CD14-positive monocyte (primary cell): Measurements from ENCODE around the gene PARK7. TPM values are rescaled to one million over a fixed set of nuclear protein-coding genes. Genes with fewer than 3 reads are reported as not detected.
"Not testable (repeated sequence)": the region's sequence is repeated elsewhere in the genome, so short reads cannot be mapped to it uniquely, and the experiment has no call there.

Experiments
- DNase-seq, 3 donors: peaks; one replicate each; pipeline ENCODE4 v3.0.0-alpha.2; 2011 to 2022
- H2AFZ ChIP-seq: 2 replicates; pipeline ENCODE4 v1.6.0; 2012; ENCODE audit warnings: mild to moderate bottlenecking, low read depth, low read length, inconsistent platforms; ENCODE audit not compliant: insufficient read depth, poor library complexity, severe bottlenecking
- H3K27ac ChIP-seq, 2 donors: 1 replicate in 1 of 2; 2 replicates in 1 of 2; pipeline ENCODE4 v1.5.1; 2012 to 2013; ENCODE audit warnings: low read length in 2 of 2, control low read depth in 1 of 2, inconsistent platforms in 1 of 2, low read depth in 1 of 2, mild to moderate bottlenecking in 1 of 2
- H3K27me3 ChIP-seq, 2 donors: one replicate each; pipeline versions ENCODE4 v1.6.0 to v1.6.1; 2011 to 2013; ENCODE audit warnings: low read length in 2 of 2; ENCODE audit not compliant: control insufficient read depth in 2 of 2, insufficient read depth in 2 of 2
- H3K36me3 ChIP-seq, 2 donors: replicated peaks in 1 of 2; 1 replicate in 1 of 2; 2 replicates in 1 of 2; pipeline versions ENCODE4 v1.5.1 to v1.6.1; 2012 to 2013; ENCODE audit warnings: low read length in 2 of 2, control low read depth in 1 of 2, inconsistent platforms in 1 of 2, mild to moderate bottlenecking in 1 of 2; ENCODE audit not compliant: insufficient read depth in 2 of 2, control insufficient read depth in 1 of 2
- H3K4me1 ChIP-seq, 2 donors: 1 replicate in 1 of 2; 2 replicates in 1 of 2; pipeline versions ENCODE4 v1.5.1 to v1.6.1; 2012 to 2013; ENCODE audit warnings: low read length in 2 of 2, control low read depth in 1 of 2, inconsistent platforms in 1 of 2, mild to moderate bottlenecking in 1 of 2, moderate library complexity in 1 of 2; ENCODE audit not compliant: insufficient read depth in 2 of 2, control insufficient read depth in 1 of 2
- H3K4me2 ChIP-seq: replicated peaks from 2 replicates; pipeline ENCODE3; 2012; ENCODE audit warnings: low read length, moderate library complexity, mild to moderate bottlenecking; ENCODE audit not compliant: poor library complexity, severe bottlenecking; ENCODE audit errors: extremely low read depth
- H3K4me3 ChIP-seq, 3 experiments: fragments of 200-600 bp in 1 of 3; sonication (generic) in 1 of 3; replicated peaks in 1 of 3; 1 replicate in 2 of 3; 2 replicates in 1 of 3; pipeline ENCODE4 v1.5.1; 2011 to 2013; ENCODE audit warnings: low read length in 3 of 3, mild to moderate bottlenecking in 3 of 3, control low read depth in 2 of 3, low read depth in 2 of 3, inconsistent platforms in 1 of 3, moderate library complexity in 1 of 3
- H3K79me2 ChIP-seq: 2 replicates; pipeline ENCODE4 v1.6.0; 2012; ENCODE audit warnings: mild to moderate bottlenecking, control low read depth, inconsistent platforms, low read length, moderate library complexity; ENCODE audit not compliant: insufficient read depth
- H3K9ac ChIP-seq: 2 replicates; pipeline ENCODE4 v1.6.0; 2017; ENCODE audit warnings: low read length, mild to moderate bottlenecking; ENCODE audit not compliant: insufficient read depth, poor library complexity, severe bottlenecking
- H3K9me3 ChIP-seq, 2 donors: replicated peaks in 1 of 2; 1 replicate in 1 of 2; 2 replicates in 1 of 2; pipeline versions ENCODE4 v1.5.1 to v1.6.1; 2012 to 2013; ENCODE audit warnings: low read length in 2 of 2, control low read depth in 1 of 2; ENCODE audit not compliant: control insufficient read depth in 1 of 2, insufficient read depth in 1 of 2
- H4K20me1 ChIP-seq: 2 replicates; pipeline ENCODE4 v1.6.0; 2012; ENCODE audit warnings: mild to moderate bottlenecking, low read length, control low read depth, moderate library complexity; ENCODE audit not compliant: insufficient read depth
- H3K27ac Mint-ChIP-seq, 7 donors: one replicate each; pipeline ENCODE4 v1.8.0; 2020; ENCODE audit warnings: mild to moderate bottlenecking in 7 of 7, mixed read lengths in 7 of 7, moderate library complexity in 6 of 7, inconsistent platforms in 2 of 7
- H3K27me3 Mint-ChIP-seq, 3 donors: one replicate each; pipeline ENCODE4 v1.8.0; 2021 to 2022; ENCODE audit warnings: low read depth in 3 of 3, mild to moderate bottlenecking in 3 of 3, mixed read lengths in 3 of 3, moderate library complexity in 3 of 3, inconsistent platforms in 1 of 3
- H3K36me3 Mint-ChIP-seq, 2 donors: one replicate each; pipeline ENCODE4 v1.8.0; 2020; ENCODE audit warnings: mixed read lengths in 2 of 2, inconsistent platforms in 1 of 2, mild to moderate bottlenecking in 1 of 2
- H3K4me1 Mint-ChIP-seq: one replicate; pipeline ENCODE4 v1.8.0; 2020; ENCODE audit warnings: mild to moderate bottlenecking, mixed read lengths
- H3K4me3 Mint-ChIP-seq, 2 donors: one replicate each; pipeline ENCODE4 v1.8.0; 2020; ENCODE audit warnings: mild to moderate bottlenecking in 2 of 2, mixed read lengths in 2 of 2, moderate library complexity in 1 of 2
- H3K9me3 Mint-ChIP-seq, 7 donors: one replicate each; pipeline ENCODE4 v1.8.0; 2020 to 2022; ENCODE audit warnings: mixed read lengths in 7 of 7, mild to moderate bottlenecking in 6 of 7, moderate library complexity in 6 of 7, inconsistent platforms in 2 of 7
- WGBS: methylation state at CpG from one replicate; pipeline ENCODE4 v1.1.5; 2013; ENCODE audit warnings: missing lambda C conversion rate; ENCODE audit not compliant: insufficient coverage; 5-methylcytosine and 5-hydroxymethylcytosine counted together
- intact Hi-C, 2 donors: fragments of 100-400 bp; cut with micrococcal nuclease; formaldehyde crosslinking; loops; one replicate each; pipeline versions ENCODE4 v1.15.0 to v1.15.1; 2023
- polyA plus RNA-seq, 3 donors: library from polyadenylated mRNA; depleted of rRNA in 1 of 3; unstranded in 2 of 3; stranded (reverse) in 1 of 3; fragments of 300-500 nt in 2 of 3; fragments of >200 nt in 1 of 3; fragmentation: Illumina TruSeq in 2 of 3; gene quantifications; 1 replicate in 2 of 3; 2 replicates in 1 of 3; pipeline ENCODE4 v1.2.3, GENCODE V29; 2012 to 2021
- TF ChIP-seq, protein P1 (sequence below): fragments of 200-600 bp; IDR thresholded peaks from one replicate; pipeline ENCODE4 v1.8.0; 2022; ENCODE audit warnings: antibody characterized with exemption, mild to moderate bottlenecking

The PARK7 gene
- polyA plus RNA-seq, 3 donors: 116 to 391 (median 353) TPM

- Mint-ChIP-seq H3K27ac (no peak overlapping the region), H3K9me3 (peaks cover 0 to 1% (median 0%) of the 10 kb centered on the region in 7 donors), H3K36me3 (peaks cover 4% of the 10 kb centered on the region in 2 donors), H3K4me1 (peaks cover 20% of the 10 kb centered on the region), H3K27me3 (peaks cover 1 to 11% (median 6%) of the 10 kb centered on the region in 3 donors), H3K4me3 (no peak overlapping the region)
- H3K79me2 ChIP-seq: no peaks in the 10 kb centered on the region
- H4K20me1 ChIP-seq: no peaks in the 10 kb centered on the region
- no peak overlapping the region for H3K4me2 ChIP-seq
- H3K36me3 ChIP-seq: no peaks in the 10 kb centered on the region
- intact Hi-C loops: no loop called here
- no peak overlapping the region for H2AFZ ChIP-seq
- no peak overlapping the region for H3K9ac ChIP-seq
- peaks cover 0 to 8% of the 10 kb centered on the region in 2 donors for H3K4me1 ChIP-seq
- H3K4me3 ChIP-seq: no peak overlapping the region
- H3K9me3 ChIP-seq: no peaks in the 10 kb centered on the region
- TF ChIP-seq, protein P1, sequence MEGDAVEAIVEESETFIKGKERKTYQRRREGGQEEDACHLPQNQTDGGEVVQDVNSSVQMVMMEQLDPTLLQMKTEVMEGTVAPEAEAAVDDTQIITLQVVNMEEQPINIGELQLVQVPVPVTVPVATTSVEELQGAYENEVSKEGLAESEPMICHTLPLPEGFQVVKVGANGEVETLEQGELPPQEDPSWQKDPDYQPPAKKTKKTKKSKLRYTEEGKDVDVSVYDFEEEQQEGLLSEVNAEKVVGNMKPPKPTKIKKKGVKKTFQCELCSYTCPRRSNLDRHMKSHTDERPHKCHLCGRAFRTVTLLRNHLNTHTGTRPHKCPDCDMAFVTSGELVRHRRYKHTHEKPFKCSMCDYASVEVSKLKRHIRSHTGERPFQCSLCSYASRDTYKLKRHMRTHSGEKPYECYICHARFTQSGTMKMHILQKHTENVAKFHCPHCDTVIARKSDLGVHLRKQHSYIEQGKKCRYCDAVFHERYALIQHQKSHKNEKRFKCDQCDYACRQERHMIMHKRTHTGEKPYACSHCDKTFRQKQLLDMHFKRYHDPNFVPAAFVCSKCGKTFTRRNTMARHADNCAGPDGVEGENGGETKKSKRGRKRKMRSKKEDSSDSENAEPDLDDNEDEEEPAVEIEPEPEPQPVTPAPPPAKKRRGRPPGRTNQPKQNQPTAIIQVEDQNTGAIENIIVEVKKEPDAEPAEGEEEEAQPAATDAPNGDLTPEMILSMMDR: no peak
- no peak for DNase-seq
- H3K27me3 ChIP-seq: no peaks in the 10 kb centered on the region
- WGBS: 88% methylated on average over 1 of the region's 2 CpGs
- H3K27ac ChIP-seq: no peak overlapping the region
Measured at GRCh38 chr1:7916501-7916830, 45.0 kb upstream of the PARK7 start.

GRCh38 chr1:7917971-7918370 is 43.5 kb upstream of the PARK7 start:
- H3K4me3 Mint-ChIP-seq, H3K4me3 ChIP-seq, DNase-seq, H4K20me1 ChIP-seq, H3K36me3 ChIP-seq, H3K79me2 ChIP-seq, H3K27ac ChIP-seq, H3K36me3 Mint-ChIP-seq, H3K9ac ChIP-seq, H3K27me3 ChIP-seq, H3K27me3 Mint-ChIP-seq, H3K9me3 Mint-ChIP-seq, H3K4me1 ChIP-seq, H3K27ac Mint-ChIP-seq, intact Hi-C loops, H2AFZ ChIP-seq, H3K4me2 ChIP-seq, H3K9me3 ChIP-seq: not testable (repeated sequence)
- no CpG with 5 or more reads among the region's 5 CpGs for WGBS
- H3K4me1 Mint-ChIP-seq: peaks cover 15% of the 10 kb centered on the region
